ENCODE measurements around the gene GNAO1.

GRCh38 chr16:56181401-56181800 lies 9.9 kb upstream of the GNAO1 start:
- TF ChIP-seq EZH2phosphoT487 (IDR thresholded peaks at IDR 0.05; ENCODE audit: insufficient read depth, low read depth), result no peak
- TF ChIP-seq EZH2 (IDR thresholded peaks at IDR 0.05; ENCODE audit: insufficient read depth, poor library complexity, severe bottlenecking), result no peak
